KBM-7 (cell line): ENCODE measurements around the gene KNG1.
A peak's percentile ranks its signal among the peaks of the same experiment; 100 is the strongest.
"Not testable (repeated sequence)": the region's sequence is repeated elsewhere in the genome, so short reads cannot be mapped to it uniquely, and the experiment has no call there.

Source experiments
- DNase-seq: peaks from one replicate; pipeline ENCODE4 v3.0.0-alpha.2; 2015
- in situ Hi-C: fragments of 300-500 bp; cut with MboI; formaldehyde crosslinking; loops from 2 replicates; pipeline ENCODE4 v1.14.3; 2020; ENCODE audit warnings: low sequenced_read_pairs, low pct_unique_long_range_greater_than_20kb, mixed read lengths

The KNG1 gene

DNA sequence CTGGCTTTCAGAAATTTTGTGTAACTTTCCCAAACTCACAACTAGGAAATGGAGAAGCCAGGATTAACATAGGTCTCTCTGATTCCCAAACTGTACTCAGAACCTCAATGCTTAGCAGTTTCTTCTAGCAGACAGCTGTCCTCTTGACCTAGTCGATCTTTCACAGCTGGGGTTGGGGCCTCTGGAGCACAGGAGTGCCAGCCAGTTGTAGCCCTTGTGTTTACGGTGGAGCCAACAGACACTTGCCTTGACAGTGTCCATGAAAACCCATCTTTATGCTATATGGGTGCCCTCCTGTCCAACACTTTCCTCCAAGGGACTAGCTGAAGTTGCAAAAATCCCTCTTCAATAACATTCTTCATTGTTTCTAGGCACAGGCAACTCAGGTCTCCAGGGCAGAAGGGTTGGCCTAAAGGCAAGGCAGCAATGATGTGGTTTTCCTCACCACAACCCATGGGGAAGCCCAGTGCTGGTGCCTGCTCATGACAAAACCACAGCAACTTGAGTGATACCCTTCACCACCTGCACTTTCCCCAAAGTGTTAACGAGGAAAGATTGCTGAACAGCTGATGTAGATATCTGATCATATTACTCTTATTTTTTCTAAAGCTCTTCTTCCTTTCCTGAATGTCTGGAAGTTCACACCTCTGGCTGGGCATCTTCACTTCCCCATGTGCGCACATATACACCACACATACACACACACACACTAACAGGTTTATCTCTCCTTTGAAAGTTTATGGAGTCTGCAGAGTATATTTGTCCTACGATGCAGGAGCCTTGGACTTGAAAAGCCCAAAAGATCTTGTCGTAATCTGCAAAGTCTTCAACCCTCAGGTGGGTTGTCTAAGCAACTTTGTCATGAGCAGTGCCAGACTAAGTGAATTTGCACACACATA lies 11.0 kb upstream of the KNG1 start:
- DNase-seq: peak; percentile 29
- in situ Hi-C loops: no loop called here

DNA sequence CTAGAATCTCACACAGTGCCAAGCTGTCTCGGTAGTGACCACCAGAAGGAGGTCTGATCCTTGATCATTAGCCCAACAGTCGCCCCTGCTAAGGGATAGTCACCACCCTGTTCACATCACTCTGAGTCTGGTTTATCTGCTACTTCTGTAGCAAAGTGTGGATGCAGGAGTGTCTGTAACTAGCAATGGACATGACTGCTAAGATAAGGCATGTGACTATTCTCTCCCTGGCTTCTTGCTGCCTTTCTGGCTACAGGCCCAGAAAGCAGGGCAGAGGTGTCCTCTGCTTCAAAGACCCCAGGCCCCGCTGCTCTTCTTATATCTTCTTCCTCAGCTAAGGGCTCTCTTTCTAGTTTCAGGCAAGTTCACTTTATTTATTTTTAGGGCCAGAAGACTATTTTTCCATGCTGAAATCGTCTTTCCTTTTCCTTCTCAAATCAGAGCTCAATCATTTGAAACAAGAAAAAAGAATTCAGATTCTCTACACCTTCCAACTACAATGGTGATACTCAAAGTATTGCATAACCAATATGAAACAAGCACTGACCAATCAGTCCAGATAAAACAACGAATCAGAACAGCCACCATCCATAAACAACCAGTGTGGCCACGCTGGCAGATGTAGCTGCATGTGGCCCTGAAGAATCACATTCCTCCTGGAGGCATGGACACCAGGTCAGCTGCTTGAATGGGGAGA lies 8.0 kb upstream of the KNG1 start:
- in situ Hi-C loops: no loop called here
- no peak for DNase-seq

DNA sequence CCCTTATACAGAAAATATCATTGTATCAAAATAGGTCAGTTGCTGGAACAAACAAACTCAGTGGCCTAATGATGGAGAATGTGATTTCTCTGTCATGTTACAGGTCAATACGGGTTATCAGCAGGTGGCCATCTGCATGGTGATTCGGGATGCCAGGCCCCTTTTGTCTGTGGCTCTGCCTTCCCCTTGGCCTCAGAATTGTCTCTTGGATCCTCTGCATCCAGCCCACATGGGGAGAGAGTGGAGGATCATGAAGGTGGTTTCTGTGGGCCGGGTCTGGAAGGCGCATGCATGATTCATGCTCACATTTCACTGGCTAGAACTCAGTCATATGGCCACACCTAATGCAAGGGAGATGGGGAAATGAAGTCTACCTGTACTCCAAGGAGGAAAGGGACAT lies 6.5 kb upstream of the KNG1 start:
- DNase-seq: not testable (repeated sequence)

DNA sequence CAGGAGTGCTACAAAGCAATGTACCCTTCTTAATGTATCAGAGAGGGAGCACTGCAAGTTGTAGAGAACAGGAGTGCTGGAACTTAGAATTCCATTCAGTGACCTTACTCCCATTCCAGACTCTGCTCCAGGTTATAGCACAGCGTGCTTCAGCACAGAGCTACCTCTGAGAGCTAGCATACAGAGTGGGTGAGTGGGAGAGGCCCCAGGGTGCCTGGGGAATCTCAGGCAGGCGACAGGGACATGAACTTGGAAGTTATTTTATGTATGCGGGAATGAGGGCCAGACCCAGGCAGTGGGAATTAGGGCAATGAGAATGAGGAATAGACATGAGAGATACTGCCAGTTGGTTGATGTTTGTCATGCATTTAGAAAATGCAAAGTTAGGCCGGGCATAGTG lies 3.7 kb upstream of the KNG1 start:
- DNase-seq: no peak
- in situ Hi-C loops: no loop called here

More for the DNA sequence above, 6.5 kb upstream of the KNG1 start:
- in situ Hi-C loops: not testable (repeated sequence)

DNA sequence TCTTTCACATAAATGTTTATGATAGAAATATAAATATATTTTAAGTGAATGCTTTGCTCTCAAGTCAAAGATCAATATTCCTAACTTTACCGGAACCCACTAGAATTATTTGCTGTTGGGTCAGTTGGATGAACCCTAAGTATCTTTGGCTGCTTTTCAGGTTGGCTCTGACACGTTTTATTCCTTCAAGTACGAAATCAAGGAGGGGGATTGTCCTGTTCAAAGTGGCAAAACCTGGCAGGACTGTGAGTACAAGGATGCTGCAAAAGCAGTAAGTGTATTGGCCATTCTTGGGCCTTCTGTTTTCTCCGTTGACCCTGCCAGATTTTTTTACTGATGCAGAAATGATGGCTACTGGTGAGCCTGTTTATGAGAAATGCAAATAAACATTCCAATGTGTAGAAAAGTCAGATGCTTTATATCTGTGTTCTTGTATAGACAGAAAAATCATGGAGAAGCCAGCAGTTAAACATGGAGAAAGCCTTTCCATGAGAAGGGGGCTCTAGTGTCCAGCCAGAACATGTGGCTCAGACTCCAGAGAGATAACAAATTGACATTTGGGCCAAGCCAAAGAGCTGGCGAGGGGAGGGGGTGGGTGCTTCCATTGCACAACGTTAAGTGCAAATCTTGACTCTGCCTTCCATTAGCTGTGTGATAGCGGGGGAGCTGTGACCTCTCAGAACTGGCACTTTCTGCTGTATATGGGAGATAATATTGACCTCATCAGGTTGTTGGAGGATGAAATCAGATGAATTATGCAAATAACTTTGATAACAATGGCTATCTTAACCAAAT lies 3.0 kb downstream of the KNG1 start:
- no peak for DNase-seq
- in situ Hi-C loops: no loop called here

DNA sequence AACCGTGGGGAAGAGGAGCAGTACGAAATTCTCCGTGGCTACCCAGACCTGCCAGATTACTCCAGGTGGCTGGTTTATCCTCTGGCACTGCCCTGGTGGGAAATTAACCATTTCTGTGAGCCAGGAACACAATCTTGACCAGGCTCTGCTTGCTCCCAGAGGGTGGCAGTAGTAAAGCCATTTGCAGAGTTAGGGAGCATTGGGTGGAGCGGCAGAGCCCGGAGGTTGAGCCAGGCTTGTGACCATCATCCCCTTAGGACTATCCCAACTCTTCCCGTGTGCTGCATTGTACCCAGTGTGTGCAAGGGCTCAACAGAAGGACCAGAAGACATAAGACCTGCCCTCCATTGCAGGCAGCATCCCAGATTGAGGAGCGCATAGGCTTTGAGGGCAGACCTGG lies 5.3 kb downstream of the KNG1 start:
- no peak for DNase-seq
- in situ Hi-C loops: no loop called here

DNA sequence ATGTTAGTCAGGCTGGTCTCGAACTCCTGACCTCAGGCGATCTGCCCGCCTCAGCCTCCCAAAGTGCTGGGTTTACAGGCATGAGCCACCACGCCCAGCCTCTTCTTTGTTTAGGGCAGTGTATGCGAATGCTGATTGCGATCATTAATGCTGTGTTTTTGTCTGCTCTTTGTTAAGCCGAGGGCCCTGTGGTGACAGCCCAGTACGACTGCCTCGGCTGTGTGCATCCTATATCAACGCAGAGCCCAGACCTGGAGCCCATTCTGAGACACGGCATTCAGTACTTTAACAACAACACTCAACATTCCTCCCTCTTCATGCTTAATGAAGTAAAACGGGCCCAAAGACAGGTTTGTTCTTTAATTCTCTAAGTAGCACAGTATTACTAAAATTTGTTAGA lies 7.8 kb downstream of the KNG1 start:
- in situ Hi-C loops: no loop called here
- no peak for DNase-seq

DNA sequence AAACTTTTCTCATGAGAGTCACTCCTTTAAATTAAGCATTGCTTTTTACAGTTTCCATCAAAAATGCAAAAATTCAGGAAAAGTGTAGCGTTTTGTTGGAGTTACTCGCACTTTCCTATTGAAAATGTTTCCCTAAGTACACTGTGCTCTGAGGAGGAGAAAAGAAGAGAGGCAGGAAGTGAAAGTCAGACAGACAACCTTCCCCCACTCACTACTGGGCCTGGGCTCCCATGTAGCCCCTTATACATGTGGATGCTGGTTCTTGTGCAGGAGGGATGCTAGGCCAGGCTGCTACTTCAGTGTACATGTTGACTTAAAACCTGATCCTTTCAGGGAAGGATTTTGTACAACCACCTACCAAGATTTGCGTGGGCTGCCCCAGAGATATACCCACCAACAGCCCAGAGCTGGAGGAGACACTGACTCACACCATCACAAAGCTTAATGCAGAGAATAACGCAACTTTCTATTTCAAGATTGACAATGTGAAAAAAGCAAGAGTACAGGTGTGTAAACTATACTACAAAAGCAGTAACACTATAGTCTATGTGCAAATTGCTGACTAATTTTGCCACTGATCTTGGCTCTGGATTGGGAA lies 15.1 kb downstream of the KNG1 start:
- in situ Hi-C loops: no loop called here

DNA sequence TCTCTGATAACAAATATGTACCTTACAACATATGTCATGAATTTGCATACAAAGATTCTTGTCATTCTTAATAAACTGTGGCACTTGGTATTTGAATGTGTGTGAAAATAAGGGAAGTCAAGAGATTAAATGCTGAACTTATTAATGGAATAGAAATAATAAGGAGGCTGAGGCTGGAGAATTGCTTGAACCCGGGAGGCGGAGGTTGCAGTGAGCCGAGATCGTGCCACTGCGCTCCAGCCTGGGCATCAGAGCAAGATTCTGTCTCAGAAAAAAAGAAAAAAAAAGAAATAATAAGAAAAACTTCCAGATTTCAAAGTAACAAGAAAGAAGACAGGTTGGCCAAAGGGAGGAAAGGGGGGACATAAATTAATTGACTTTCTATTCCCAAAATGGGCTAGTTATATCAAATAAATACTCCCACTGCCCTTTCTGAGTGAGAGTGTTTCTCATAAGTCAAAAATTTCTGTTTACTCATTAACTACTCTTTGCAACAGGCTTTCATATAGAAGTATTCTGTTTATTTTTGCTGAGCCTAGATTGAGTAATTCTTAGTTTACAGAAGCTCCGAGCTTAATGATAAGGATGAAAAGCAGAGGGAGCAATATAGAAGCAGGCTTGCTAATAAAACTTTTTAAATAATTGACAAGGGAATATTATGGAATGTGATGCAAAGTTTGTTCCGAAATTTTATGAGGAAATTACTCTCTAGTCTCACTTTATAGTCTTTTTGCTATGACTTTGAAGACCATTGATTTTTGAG lies 25.6 kb downstream of the KNG1 start:
- no peak for DNase-seq
- in situ Hi-C loops: no loop called here

More for the DNA sequence above, 15.1 kb downstream of the KNG1 start:
- no peak for DNase-seq

DNA sequence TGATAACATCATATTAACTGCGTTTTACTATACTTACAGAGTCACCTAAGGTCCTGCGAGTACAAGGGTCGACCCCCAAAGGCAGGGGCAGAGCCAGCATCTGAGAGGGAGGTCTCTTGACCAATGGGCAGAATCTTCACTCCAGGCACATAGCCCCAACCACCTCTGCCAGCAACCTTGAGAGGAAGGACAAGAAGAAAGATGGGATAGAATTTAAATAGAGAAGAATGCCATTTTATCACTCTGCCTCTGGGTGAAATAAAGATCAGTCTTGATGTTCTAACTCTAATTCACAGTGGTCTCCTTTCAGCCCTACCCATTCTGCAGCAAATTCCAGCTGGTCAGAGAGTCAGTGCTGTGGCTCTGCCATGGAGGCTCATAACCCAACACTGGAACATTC lies 26.5 kb downstream of the KNG1 start:
- in situ Hi-C loops: no loop called here
- no peak for DNase-seq

DNA sequence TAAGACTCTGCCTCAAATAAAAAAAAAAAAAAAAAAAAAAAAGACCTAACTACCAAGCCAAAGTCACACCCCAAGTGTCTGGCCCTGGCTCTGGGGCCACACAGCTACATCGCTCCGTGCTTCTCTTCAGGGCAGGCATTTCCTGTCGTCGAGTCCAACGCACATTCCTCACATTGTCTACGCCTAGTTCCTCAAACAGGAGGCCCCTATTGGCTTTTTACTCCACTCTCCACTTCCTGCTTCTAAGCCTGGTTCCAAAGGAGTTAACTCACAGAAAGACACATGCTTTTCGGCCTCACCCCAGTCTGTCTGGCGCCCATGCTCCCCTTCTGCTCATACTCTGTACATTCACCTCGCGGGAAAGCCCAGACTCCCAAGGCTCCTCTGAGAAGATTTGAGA lies 28.8 kb downstream of the KNG1 start:
- DNase-seq: peak; percentile 89
- in situ Hi-C loops: no loop called here

DNA sequence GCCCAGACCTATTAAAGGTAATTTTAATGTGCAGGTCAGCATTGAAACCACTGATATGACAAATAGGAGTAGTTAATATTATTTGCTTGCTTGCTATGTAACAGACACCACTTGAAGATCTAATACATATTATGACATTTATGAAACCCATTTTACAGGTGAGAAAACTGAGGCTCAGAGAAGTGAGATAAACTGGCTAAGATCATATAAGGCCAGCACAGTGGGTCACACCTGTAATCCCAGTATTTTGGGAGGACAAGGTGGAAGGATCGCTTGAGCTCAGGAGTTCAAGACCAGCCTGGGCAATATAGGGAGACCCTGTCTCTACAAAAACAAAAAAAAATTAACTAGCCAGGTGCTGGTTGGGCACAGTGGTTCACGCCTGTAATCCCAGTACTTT lies 33.2 kb downstream of the KNG1 start:
- in situ Hi-C loops: no loop called here
- no peak for DNase-seq

DNA sequence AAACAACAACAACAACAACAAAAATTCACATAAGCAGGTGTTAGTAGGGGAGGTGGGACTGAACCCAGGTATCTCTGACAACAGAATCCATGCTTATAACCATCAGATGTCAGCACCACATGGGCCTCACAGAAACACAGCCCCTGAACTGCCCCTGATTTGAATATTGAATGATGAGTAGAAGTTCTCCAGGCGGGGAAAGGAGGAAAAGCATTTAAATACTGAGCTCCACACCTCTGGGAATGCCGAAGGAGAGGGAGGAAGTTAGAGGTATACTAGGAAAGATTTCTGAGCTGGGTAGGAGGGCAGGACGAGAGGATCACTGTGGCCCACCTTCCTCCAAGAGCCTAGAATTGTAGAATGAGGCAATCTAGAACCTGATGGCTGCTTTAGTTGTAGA lies 34.3 kb downstream of the KNG1 start:
- in situ Hi-C loops: no loop called here
- no peak for DNase-seq

DNA sequence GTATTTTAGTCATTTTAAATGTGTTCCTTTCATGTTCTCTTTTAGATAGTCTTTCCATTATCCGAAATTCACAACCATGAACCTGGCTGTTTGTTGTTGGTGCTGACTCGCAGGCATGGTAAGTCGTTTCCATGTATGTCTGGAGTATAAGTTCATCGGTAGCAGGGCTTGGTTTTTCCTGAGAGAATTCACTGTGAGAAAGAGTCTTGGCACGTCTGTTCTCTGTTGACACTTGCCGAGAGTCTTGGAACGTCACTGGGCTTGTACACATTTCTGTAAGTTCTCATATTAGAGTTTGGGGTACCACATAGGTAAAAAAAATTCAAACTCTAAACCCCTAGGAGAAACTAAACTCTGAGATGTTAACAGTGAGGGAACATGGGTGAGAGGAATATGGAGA lies 36.8 kb downstream of the KNG1 start:
- no peak for DNase-seq
- in situ Hi-C loops: no loop called here

DNA sequence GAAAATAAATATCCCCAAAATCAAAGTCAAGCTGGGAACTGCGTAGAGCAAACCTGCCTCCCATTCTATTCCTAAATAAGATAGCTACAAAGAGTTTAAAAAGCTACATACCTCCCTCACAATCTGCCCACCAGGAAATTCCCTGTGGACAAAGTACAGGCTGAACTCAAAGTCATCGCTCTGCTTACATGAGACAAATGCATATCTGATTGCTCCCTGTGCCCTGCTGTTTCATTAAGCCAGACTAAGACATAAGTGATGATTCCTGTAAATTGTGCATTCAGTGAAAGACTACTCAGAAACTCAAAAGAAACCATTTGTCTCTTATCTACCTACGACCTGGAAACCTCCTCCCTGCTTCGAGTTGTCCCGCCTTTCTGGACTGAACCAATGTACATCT lies 37.7 kb downstream of the KNG1 start:
- in situ Hi-C loops: no loop called here
- no peak for DNase-seq

DNA sequence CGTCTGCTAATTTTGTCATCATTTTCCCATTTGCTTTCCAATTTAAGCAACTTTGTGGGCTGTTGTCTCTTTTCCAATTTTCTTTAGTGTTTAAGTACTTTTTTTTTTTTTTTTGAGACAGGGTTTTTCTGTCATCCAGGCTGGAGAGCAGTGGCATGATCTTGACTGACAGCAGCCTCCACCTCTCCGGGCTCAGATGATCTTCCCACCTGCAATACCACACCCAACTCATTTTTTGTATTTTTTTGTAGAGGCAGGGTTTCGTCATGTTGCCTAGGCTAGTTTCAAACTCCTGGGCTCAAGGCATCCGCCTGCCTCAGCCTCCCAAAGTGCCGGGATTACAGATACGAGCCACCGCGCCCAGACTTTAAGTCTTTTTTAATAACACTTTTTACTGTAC lies 40.1 kb downstream of the KNG1 start:
- DNase-seq: no peak
- in situ Hi-C loops: no loop called here

DNA sequence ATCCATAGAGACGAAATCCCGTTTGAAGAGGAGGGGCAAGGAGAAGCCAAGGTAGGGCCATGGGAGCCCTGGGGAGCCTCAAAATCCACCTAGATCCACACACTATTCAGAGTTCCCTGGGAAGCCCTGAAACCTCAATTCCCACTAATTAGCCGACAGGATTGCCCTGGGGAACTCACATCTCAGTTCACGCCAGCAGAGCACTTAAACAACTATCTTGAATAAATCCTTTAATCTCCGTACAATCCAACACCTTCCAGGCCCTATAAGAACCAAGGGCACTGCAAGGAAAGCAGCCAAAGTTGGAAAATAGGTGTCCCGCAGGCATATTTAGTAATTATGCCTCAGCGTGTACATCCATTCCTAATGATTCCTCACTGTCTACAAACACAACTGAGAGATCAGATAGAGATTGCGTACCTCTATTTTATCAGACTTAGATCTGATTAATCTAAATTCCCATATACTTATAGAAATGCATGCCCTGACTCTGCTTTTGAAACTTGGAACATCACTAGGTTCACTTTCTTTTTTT lies 40.6 kb downstream of the KNG1 start:
- DNase-seq: no peak
- in situ Hi-C loops: no loop called here

DNA sequence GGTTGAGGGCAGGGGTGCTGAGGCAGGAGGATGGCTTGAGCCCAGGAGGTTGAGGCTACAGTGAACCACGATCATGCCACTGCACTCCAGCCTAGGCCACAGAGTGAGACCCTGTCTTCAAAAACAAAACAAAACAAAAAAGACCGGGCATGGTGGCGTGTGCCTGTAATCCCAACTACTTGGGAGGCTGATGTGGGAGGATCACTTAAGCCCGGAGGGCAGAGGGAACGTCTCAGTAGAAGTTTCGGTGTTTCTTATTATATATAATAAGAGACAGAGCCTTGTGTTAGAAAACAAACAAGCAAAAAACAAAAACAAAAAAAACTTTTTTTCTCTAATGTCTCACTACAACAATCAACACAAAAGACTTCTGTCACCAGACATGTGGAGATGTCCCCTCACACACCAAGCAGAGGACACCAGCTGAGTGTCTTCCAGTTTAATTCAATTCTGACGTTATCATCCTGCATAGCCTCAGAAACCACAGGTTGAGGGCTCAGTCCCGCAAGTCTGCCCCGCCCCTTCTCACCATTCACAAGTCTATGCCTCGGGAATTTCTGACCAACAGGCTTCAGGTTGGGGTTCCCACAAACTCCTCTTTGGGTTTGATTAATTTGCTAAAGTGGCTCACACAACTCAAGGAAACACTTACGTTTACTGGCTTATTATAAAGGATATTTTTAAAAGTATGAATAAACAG lies 42.2 kb downstream of the KNG1 start:
- in situ Hi-C loops: no loop called here
- DNase-seq: no peak
